ENCODE measurements around the gene MCOLN3. TPM values are rescaled to one million over a fixed set of nuclear protein-coding genes. Genes with fewer than 3 reads are reported as not detected.

Gene MCOLN3
- total RNA-seq, 1 donor from 2014 or later: 0.47 TPM

DNA sequence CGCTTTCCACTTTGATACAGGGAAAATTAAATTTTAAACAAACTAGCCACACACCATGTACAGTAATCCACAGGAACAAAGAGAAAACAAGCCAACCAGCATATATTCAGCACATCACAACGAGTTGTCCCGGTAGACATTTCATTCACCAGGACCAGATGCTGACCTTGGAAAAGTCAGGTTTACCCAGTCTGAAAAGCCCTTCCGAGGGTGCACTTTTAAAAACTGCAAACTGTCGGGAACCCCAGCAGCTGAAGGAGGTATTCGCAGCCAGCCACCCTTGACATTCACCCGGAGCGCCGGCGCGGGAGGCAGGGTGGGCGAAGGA lies 1.2 kb downstream of the MCOLN3 start:
- Histone ChIP-seq H3K27ac (no peak overlapping the region), H3K27me3 (peaks cover 86% of the 10 kb centered on the region), H3K79me2 (ENCODE audit: low read depth) (no peaks in the 10 kb centered on the region), H3K4me3 (peak overlapping the region; percentile 59), H3K36me3 (no peaks in the 10 kb centered on the region), H2AFZ (replicated peaks) (peak overlapping the region; percentile 88), H3F3A (ENCODE audit: low read depth) (peaks cover 11% of the 10 kb centered on the region), H3K4me2 (peak overlapping the region; percentile 91), H3K9me3 (ENCODE audit: low read depth) (no peaks in the 10 kb centered on the region), H3K4me1 (peaks cover 12% of the 10 kb centered on the region), H4K20me1 (ENCODE audit: low read depth) (peaks cover 11% of the 10 kb centered on the region), H3K9ac (no peak overlapping the region)
- no peak for DNase-seq (ENCODE audit: low spot score)
- H3K27me3 Mint-ChIP-seq (ENCODE audit: insufficient read depth, low read depth): peaks cover 59% of the 10 kb centered on the region
- TF ChIP-seq CTCF (IDR thresholded peaks at IDR 0.05): no peak
- TF ChIP-seq EZH2 (IDR thresholded peaks at IDR 0.05): peak; percentile 87
- peak overlapping the region; percentile 70 for H3K4me3 Mint-ChIP-seq
- no peaks in the 10 kb centered on the region for H3K9me3 Mint-ChIP-seq
- no peak overlapping the region for H3K27ac Mint-ChIP-seq
- H3K36me3 Mint-ChIP-seq: no peaks in the 10 kb centered on the region
- H3K4me1 Mint-ChIP-seq: peaks cover 10% of the 10 kb centered on the region

DNA sequence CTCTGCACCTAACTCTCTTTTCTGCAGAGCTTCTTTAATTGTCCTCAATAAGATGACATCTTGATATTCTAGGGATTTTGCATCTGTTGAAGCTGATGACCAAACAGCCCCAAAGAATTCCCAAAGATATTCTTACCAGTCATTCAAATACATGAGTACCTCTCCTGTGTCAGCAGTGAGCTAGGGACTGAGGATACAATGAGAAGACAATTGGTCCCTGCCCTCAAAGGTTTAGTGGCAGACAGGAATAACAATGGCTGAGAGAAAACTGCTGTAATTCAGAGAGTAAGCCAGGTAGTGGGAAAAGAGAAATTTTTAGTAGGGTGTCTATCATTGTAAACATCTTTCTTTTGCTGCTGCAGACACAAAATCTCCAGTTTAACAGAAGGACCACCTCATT lies 5.9 kb downstream of the MCOLN3 start:
- H3K4me1 ChIP-seq: peaks cover 6% of the 10 kb centered on the region
- H3K9me3 ChIP-seq (ENCODE audit: low read depth): no peaks in the 10 kb centered on the region
- H3K79me2 ChIP-seq (ENCODE audit: low read depth): no peaks in the 10 kb centered on the region
- H3K4me3 ChIP-seq: no peak overlapping the region
- no peak overlapping the region for H3K9ac ChIP-seq
- Mint-ChIP-seq H3K27me3 (ENCODE audit: insufficient read depth, low read depth) (peaks cover 30% of the 10 kb centered on the region), H3K4me3 (no peak overlapping the region), H3K36me3 (no peaks in the 10 kb centered on the region), H3K9me3 (no peaks in the 10 kb centered on the region), H3K27ac (no peak overlapping the region), H3K4me1 (peaks cover 4% of the 10 kb centered on the region)
- H4K20me1 ChIP-seq (ENCODE audit: low read depth): no peaks in the 10 kb centered on the region
- peak; percentile 23 for DNase-seq (ENCODE audit: low spot score)
- H2AFZ ChIP-seq (replicated peaks): no peak overlapping the region
- H3K27me3 ChIP-seq: peaks cover 39% of the 10 kb centered on the region
- H3K27ac ChIP-seq: no peak overlapping the region
- no peaks in the 10 kb centered on the region for H3F3A ChIP-seq (ENCODE audit: low read depth)
- TF ChIP-seq EZH2 (IDR thresholded peaks at IDR 0.05) (no peak), EZH2phosphoT487 (IDR thresholded peaks at IDR 0.05) (no peak), CTCF (IDR thresholded peaks at IDR 0.05) (no peak)
- H3K4me2 ChIP-seq: no peak overlapping the region
- H3K36me3 ChIP-seq: no peaks in the 10 kb centered on the region

- Mint-ChIP-seq H3K4me1 (no peaks in the 10 kb centered on the region), H3K36me3 (no peaks in the 10 kb centered on the region), H3K4me3 (no peak overlapping the region), H3K9me3 (no peaks in the 10 kb centered on the region), H3K27me3 (ENCODE audit: insufficient read depth, low read depth) (peaks cover 24% of the 10 kb centered on the region), H3K27ac (no peak overlapping the region)
- H4K20me1 ChIP-seq (ENCODE audit: low read depth): no peaks in the 10 kb centered on the region
- TF ChIP-seq EZH2 (IDR thresholded peaks at IDR 0.05) (no peak), CTCF (IDR thresholded peaks at IDR 0.05) (no peak), EZH2phosphoT487 (IDR thresholded peaks at IDR 0.05) (no peak)
- H3K4me2 ChIP-seq: no peak overlapping the region
- no peaks in the 10 kb centered on the region for H3K79me2 ChIP-seq (ENCODE audit: low read depth)
- no peak overlapping the region for H3K9ac ChIP-seq
- peaks cover 33% of the 10 kb centered on the region for H3K27me3 ChIP-seq
- H3F3A ChIP-seq (ENCODE audit: low read depth): no peaks in the 10 kb centered on the region
- no peaks in the 10 kb centered on the region for H3K9me3 ChIP-seq (ENCODE audit: low read depth)
- no peak overlapping the region for H2AFZ ChIP-seq (replicated peaks)
- H3K27ac ChIP-seq: no peak overlapping the region
- H3K36me3 ChIP-seq: no peaks in the 10 kb centered on the region
- H3K4me1 ChIP-seq: peaks cover 6% of the 10 kb centered on the region
- no peak for DNase-seq (ENCODE audit: low spot score)
- no peak overlapping the region for H3K4me3 ChIP-seq
Observed at GRCh38 chr1:85041793-85042192, 6.5 kb downstream of the MCOLN3 start.

GRCh38 chr1:85033221-85033620 lies 15.1 kb downstream of the MCOLN3 start:
- no peak overlapping the region for H3K4me3 Mint-ChIP-seq
- no peaks in the 10 kb centered on the region for H3K36me3 ChIP-seq
- no peak overlapping the region for H3K4me3 ChIP-seq
- H3K79me2 ChIP-seq (ENCODE audit: low read depth): no peaks in the 10 kb centered on the region
- no peak overlapping the region for H3K27ac ChIP-seq
- no peaks in the 10 kb centered on the region for H3F3A ChIP-seq (ENCODE audit: low read depth)
- H3K4me1 ChIP-seq: no peaks in the 10 kb centered on the region
- H3K36me3 Mint-ChIP-seq: no peaks in the 10 kb centered on the region
- no peaks in the 10 kb centered on the region for H3K27me3 Mint-ChIP-seq (ENCODE audit: insufficient read depth, low read depth)
- H4K20me1 ChIP-seq (ENCODE audit: low read depth): no peaks in the 10 kb centered on the region
- DNase-seq (ENCODE audit: low spot score): no peak
- H3K27me3 ChIP-seq: no peaks in the 10 kb centered on the region
- H3K9me3 Mint-ChIP-seq: no peaks in the 10 kb centered on the region
- H3K9me3 ChIP-seq (ENCODE audit: low read depth): no peaks in the 10 kb centered on the region
- no peaks in the 10 kb centered on the region for H3K4me1 Mint-ChIP-seq
- H3K27ac Mint-ChIP-seq: no peak overlapping the region
- no peak for TF ChIP-seq CTCF (IDR thresholded peaks at IDR 0.05)
- TF ChIP-seq EZH2 (IDR thresholded peaks at IDR 0.05): no peak
- TF ChIP-seq EZH2phosphoT487 (IDR thresholded peaks at IDR 0.05): no peak
- H3K9ac ChIP-seq: no peak overlapping the region
- no peak overlapping the region for H2AFZ ChIP-seq (replicated peaks)
- no peak overlapping the region for H3K4me2 ChIP-seq

Data from neural progenitor cell (in vitro differentiated cells).